CD14-positive monocyte (primary cell): Measurements from ENCODE around the gene DNAJC11. TPM values are rescaled to one million over a fixed set of nuclear protein-coding genes. Genes with fewer than 3 reads are reported as not detected.

ENCODE experiments used
- DNase-seq, 3 donors: peaks; one replicate each; pipeline ENCODE4 v3.0.0-alpha.2; 2011 to 2022
- H2AFZ ChIP-seq: 2 replicates; pipeline ENCODE4 v1.6.0; 2012; ENCODE audit warnings: mild to moderate bottlenecking, low read depth, low read length, inconsistent platforms; ENCODE audit not compliant: insufficient read depth, poor library complexity, severe bottlenecking
- H3K27ac ChIP-seq, 2 donors: 1 replicate in 1 of 2; 2 replicates in 1 of 2; pipeline ENCODE4 v1.5.1; 2012 to 2013; ENCODE audit warnings: low read length in 2 of 2, control low read depth in 1 of 2, inconsistent platforms in 1 of 2, low read depth in 1 of 2, mild to moderate bottlenecking in 1 of 2
- H3K27me3 ChIP-seq, 2 donors: one replicate each; pipeline versions ENCODE4 v1.6.0 to v1.6.1; 2011 to 2013; ENCODE audit warnings: low read length in 2 of 2; ENCODE audit not compliant: control insufficient read depth in 2 of 2, insufficient read depth in 2 of 2
- H3K36me3 ChIP-seq, 2 donors: replicated peaks in 1 of 2; 1 replicate in 1 of 2; 2 replicates in 1 of 2; pipeline versions ENCODE4 v1.5.1 to v1.6.1; 2012 to 2013; ENCODE audit warnings: low read length in 2 of 2, control low read depth in 1 of 2, inconsistent platforms in 1 of 2, mild to moderate bottlenecking in 1 of 2; ENCODE audit not compliant: insufficient read depth in 2 of 2, control insufficient read depth in 1 of 2
- H3K4me1 ChIP-seq, 2 donors: 1 replicate in 1 of 2; 2 replicates in 1 of 2; pipeline versions ENCODE4 v1.5.1 to v1.6.1; 2012 to 2013; ENCODE audit warnings: low read length in 2 of 2, control low read depth in 1 of 2, inconsistent platforms in 1 of 2, mild to moderate bottlenecking in 1 of 2, moderate library complexity in 1 of 2; ENCODE audit not compliant: insufficient read depth in 2 of 2, control insufficient read depth in 1 of 2
- H3K4me2 ChIP-seq: replicated peaks from 2 replicates; pipeline ENCODE3; 2012; ENCODE audit warnings: low read length, moderate library complexity, mild to moderate bottlenecking; ENCODE audit not compliant: poor library complexity, severe bottlenecking; ENCODE audit errors: extremely low read depth
- H3K4me3 ChIP-seq, 3 experiments: fragments of 200-600 bp in 1 of 3; sonication (generic) in 1 of 3; replicated peaks in 1 of 3; 1 replicate in 2 of 3; 2 replicates in 1 of 3; pipeline ENCODE4 v1.5.1; 2011 to 2013; ENCODE audit warnings: low read length in 3 of 3, mild to moderate bottlenecking in 3 of 3, control low read depth in 2 of 3, low read depth in 2 of 3, inconsistent platforms in 1 of 3, moderate library complexity in 1 of 3
- H3K79me2 ChIP-seq: 2 replicates; pipeline ENCODE4 v1.6.0; 2012; ENCODE audit warnings: mild to moderate bottlenecking, control low read depth, inconsistent platforms, low read length, moderate library complexity; ENCODE audit not compliant: insufficient read depth
- H3K9ac ChIP-seq: 2 replicates; pipeline ENCODE4 v1.6.0; 2017; ENCODE audit warnings: low read length, mild to moderate bottlenecking; ENCODE audit not compliant: insufficient read depth, poor library complexity, severe bottlenecking
- H3K9me3 ChIP-seq, 2 donors: replicated peaks in 1 of 2; 1 replicate in 1 of 2; 2 replicates in 1 of 2; pipeline versions ENCODE4 v1.5.1 to v1.6.1; 2012 to 2013; ENCODE audit warnings: low read length in 2 of 2, control low read depth in 1 of 2; ENCODE audit not compliant: control insufficient read depth in 1 of 2, insufficient read depth in 1 of 2
- H4K20me1 ChIP-seq: 2 replicates; pipeline ENCODE4 v1.6.0; 2012; ENCODE audit warnings: mild to moderate bottlenecking, low read length, control low read depth, moderate library complexity; ENCODE audit not compliant: insufficient read depth
- H3K27ac Mint-ChIP-seq, 7 donors: one replicate each; pipeline ENCODE4 v1.8.0; 2020; ENCODE audit warnings: mild to moderate bottlenecking in 7 of 7, mixed read lengths in 7 of 7, moderate library complexity in 6 of 7, inconsistent platforms in 2 of 7
- H3K27me3 Mint-ChIP-seq, 3 donors: one replicate each; pipeline ENCODE4 v1.8.0; 2021 to 2022; ENCODE audit warnings: low read depth in 3 of 3, mild to moderate bottlenecking in 3 of 3, mixed read lengths in 3 of 3, moderate library complexity in 3 of 3, inconsistent platforms in 1 of 3
- H3K36me3 Mint-ChIP-seq, 2 donors: one replicate each; pipeline ENCODE4 v1.8.0; 2020; ENCODE audit warnings: mixed read lengths in 2 of 2, inconsistent platforms in 1 of 2, mild to moderate bottlenecking in 1 of 2
- H3K4me1 Mint-ChIP-seq: one replicate; pipeline ENCODE4 v1.8.0; 2020; ENCODE audit warnings: mild to moderate bottlenecking, mixed read lengths
- H3K4me3 Mint-ChIP-seq, 2 donors: one replicate each; pipeline ENCODE4 v1.8.0; 2020; ENCODE audit warnings: mild to moderate bottlenecking in 2 of 2, mixed read lengths in 2 of 2, moderate library complexity in 1 of 2
- H3K9me3 Mint-ChIP-seq, 7 donors: one replicate each; pipeline ENCODE4 v1.8.0; 2020 to 2022; ENCODE audit warnings: mixed read lengths in 7 of 7, mild to moderate bottlenecking in 6 of 7, moderate library complexity in 6 of 7, inconsistent platforms in 2 of 7
- CTCF ChIP-seq: fragments of 200-600 bp; IDR thresholded peaks from one replicate; pipeline ENCODE4 v1.8.0; 2022; ENCODE audit warnings: antibody characterized with exemption, mild to moderate bottlenecking
- WGBS: methylation state at CpG from one replicate; pipeline ENCODE4 v1.1.5; 2013; ENCODE audit warnings: missing lambda C conversion rate; ENCODE audit not compliant: insufficient coverage; 5-methylcytosine and 5-hydroxymethylcytosine counted together
- intact Hi-C, 2 donors: fragments of 100-400 bp; cut with micrococcal nuclease; formaldehyde crosslinking; loops; one replicate each; pipeline versions ENCODE4 v1.15.0 to v1.15.1; 2023
- polyA plus RNA-seq, 3 donors: library from polyadenylated mRNA; depleted of rRNA in 1 of 3; unstranded in 2 of 3; stranded (reverse) in 1 of 3; fragments of 300-500 nt in 2 of 3; fragments of >200 nt in 1 of 3; fragmentation: Illumina TruSeq in 2 of 3; gene quantifications; 1 replicate in 2 of 3; 2 replicates in 1 of 3; pipeline ENCODE4 v1.2.3, GENCODE V29; 2012 to 2021

The DNAJC11 gene
- polyA plus RNA-seq, 3 donors: 9.7 to 19.9 (median 15.8) TPM

- H3K4me1 Mint-ChIP-seq: peaks cover 15% of the 10 kb centered on the region
- Histone ChIP-seq H3K9me3 (no peaks in the 10 kb centered on the region), H2AFZ (no peak overlapping the region), H4K20me1 (peaks cover 8% of the 10 kb centered on the region), H3K27ac (no peak overlapping the region), H3K79me2 (peaks cover 21% of the 10 kb centered on the region), H3K27me3 (no peaks in the 10 kb centered on the region), H3K4me1 (peaks cover 14 to 17% of the 10 kb centered on the region in 2 donors), H3K4me2 (no peak overlapping the region), H3K9ac (no peak overlapping the region), H3K36me3 (peaks cover 23 to 43% of the 10 kb centered on the region in 2 donors), H3K4me3 (no peak overlapping the region)
- no peak for TF ChIP-seq CTCF
- H3K36me3 Mint-ChIP-seq: peaks cover 34 to 60% of the 10 kb centered on the region in 2 donors
- intact Hi-C loops: loop anchor here in 1 of 2 donors (5.0 to 10.0 kb wide), 2 partner anchors 64 to 163 kb away; partner anchors contain the start of genes CAMTA1 and TAS1R1
- DNase-seq: no peak
- WGBS: 94% methylated on average over 39 of the region's 41 CpGs
- no peaks in the 10 kb centered on the region for H3K9me3 Mint-ChIP-seq
- no peak overlapping the region for H3K4me3 Mint-ChIP-seq
- no peak overlapping the region for H3K27ac Mint-ChIP-seq
- H3K27me3 Mint-ChIP-seq: peaks cover 0 to 2% (median 0%) of the 10 kb centered on the region in 3 donors
Measured at GRCh38 chr1:6621429-6622391, 79.9 kb downstream of the DNAJC11 start.

GRCh38 chr1:6619045-6619444, 82.6 kb downstream of the DNAJC11 start:
- Histone ChIP-seq H3K36me3 (peaks cover 23 to 41% of the 10 kb centered on the region in 2 donors), H3K27me3 (peaks cover 5 to 7% of the 10 kb centered on the region in 2 donors), H3K9me3 (no peaks in the 10 kb centered on the region), H3K4me3 (no peak overlapping the region), H3K27ac (no peak overlapping the region), H3K4me1 (peaks cover 6 to 7% of the 10 kb centered on the region in 2 donors), H4K20me1 (peaks cover 6% of the 10 kb centered on the region), H3K4me2 (no peak overlapping the region), H3K79me2 (peaks cover 6% of the 10 kb centered on the region), H2AFZ (no peak overlapping the region), H3K9ac (no peak overlapping the region)
- peaks cover 6% of the 10 kb centered on the region for H3K4me1 Mint-ChIP-seq
- peaks cover 40 to 59% of the 10 kb centered on the region in 2 donors for H3K36me3 Mint-ChIP-seq
- intact Hi-C loops: loop anchor here in 1 of 2 donors (5.0 kb wide), 1 partner anchor 37 kb away; no protein-coding TSS in a partner anchor
- DNase-seq: no peak
- H3K9me3 Mint-ChIP-seq: peaks cover 0 to 4% (median 0%) of the 10 kb centered on the region in 7 donors
- WGBS: 100% methylated on average over 1 of the region's 4 CpGs
- no peak for TF ChIP-seq CTCF
- H3K27ac Mint-ChIP-seq: no peak overlapping the region
- H3K27me3 Mint-ChIP-seq: peaks cover 10 to 13% (median 12%) of the 10 kb centered on the region in 3 donors
- H3K4me3 Mint-ChIP-seq: no peak overlapping the region
